Left lobe of liver (tissue), 2 donors: ENCODE results near the gene PKD1. TPM values are rescaled to one million over a fixed set of nuclear protein-coding genes. Genes with fewer than 3 reads are reported as not detected.

ENCODE experiments used
- ATAC-seq: fragments of 200-7000 bp; cut with Tn5 transposase; one replicate; pipeline ENCODE4 v1.9.1; 2020; ENCODE audit warnings: mild to moderate bottlenecking, moderate library complexity
- DNase-seq: peaks from one replicate; pipeline ENCODE4 v3.0.0-alpha.2; 2020; ENCODE audit warnings: low spot score
- total RNA-seq: library from RNA; stranded (reverse); gene quantifications from one replicate; pipeline ENCODE4 v1.2.1, GENCODE V29; 2021
- donor health status: DM: no; HTN: no; CAD: no; lungs with moderate emphysema.
- donor health status: DM: no; HTN: yes; CAD: no.

The PKD1 gene
- total RNA-seq, 1 donor from 2014 or later, result 65.0 TPM

- DNase-seq (no peak), ATAC-seq (no peak)
These were observed 42.8 kb downstream of the PKD1 start for GRCh38 chr16:2092866-2093265.

GRCh38 chr16:2092256-2092620, 43.5 kb downstream of the PKD1 start:
- DNase-seq, result no peak

GRCh38 chr16:2091547-2092255, 44.0 kb downstream of the PKD1 start:
- ATAC-seq (no peak), DNase-seq (no peak)

More at GRCh38 chr16:2092256-2092620, 43.5 kb downstream of the PKD1 start:
- ATAC-seq, result no peak

GRCh38 chr16:2090777-2091546, 44.7 kb downstream of the PKD1 start:
- peak; percentile 44 for ATAC-seq
- peak; percentile 84 for DNase-seq

GRCh38 chr16:2090481-2090776, 45.3 kb downstream of the PKD1 start:
- ATAC-seq, result peak; percentile 15
- peak; percentile 75 for DNase-seq

GRCh38 chr16:2089706-2090480, 45.8 kb downstream of the PKD1 start:
- DNase-seq, result peak; percentile 90
- ATAC-seq, result peak; percentile 42

GRCh38 chr16:2088759-2089358, 46.8 kb downstream of the PKD1 start:
- ATAC-seq, result no peak
- peak; percentile 54 for DNase-seq

GRCh38 chr16:2087748-2088631, 47.7 kb downstream of the PKD1 start:
- ATAC-seq, result peak; percentile 36
- DNase-seq, result peak; percentile 89

GRCh38 chr16:2086812-2087747, 48.6 kb downstream of the PKD1 start:
- no peak for ATAC-seq

GRCh38 chr16:2086106-2086742, 49.5 kb downstream of the PKD1 start:
- ATAC-seq (peak; percentile 43), DNase-seq (peak; percentile 94)

More at GRCh38 chr16:2086812-2087747, 48.6 kb downstream of the PKD1 start:
- DNase-seq, result no peak

GRCh38 chr16:2085669-2086068, 50.0 kb downstream of the PKD1 start:
- DNase-seq (no peak), ATAC-seq (peak; percentile 3)

GRCh38 chr16:2084895-2085625, 50.6 kb downstream of the PKD1 start:
- DNase-seq, result no peak
- no peak for ATAC-seq

GRCh38 chr16:2083876-2084780, 51.6 kb downstream of the PKD1 start:
- ATAC-seq, result no peak
- DNase-seq, result no peak

- DNase-seq (no peak), ATAC-seq (no peak)
These were observed 52.3 kb downstream of the PKD1 start for GRCh38 chr16:2083409-2083808.

- DNase-seq, result no peak
- no peak for ATAC-seq
These were observed 52.7 kb downstream of the PKD1 start for GRCh38 chr16:2082983-2083364.

- DNase-seq (peak; percentile 93), ATAC-seq (peak; percentile 76)
These were observed 53.3 kb downstream of the PKD1 start for GRCh38 chr16:2082171-2082982.
